GM19438 (cell line): ENCODE data around the gene EEA1.

ENCODE experiments used
- ATAC-seq: cut with Tn5 transposase; IDR thresholded peaks from one replicate; pipeline ENCODE4 v1.9.1; 2021; ENCODE audit warnings: low read depth; ENCODE audit not compliant: unreplicated experiment

Gene EEA1

GRCh38 chr12:92939116-92939515, 10.0 kb upstream of the EEA1 start:
- ATAC-seq: no peak

GRCh38 chr12:92938638-92939037, 9.5 kb upstream of the EEA1 start:
- ATAC-seq: no peak

- no peak for ATAC-seq
These were observed 8.9 kb upstream of the EEA1 start for GRCh38 chr12:92938018-92938417.

- ATAC-seq: no peak
These were observed 4.5 kb upstream of the EEA1 start for GRCh38 chr12:92933606-92934005.

- no peak for ATAC-seq
These were observed 1.3 kb upstream of the EEA1 start for GRCh38 chr12:92930421-92930820.

- ATAC-seq: no peak
These were observed 888 bp upstream of the EEA1 start for GRCh38 chr12:92929983-92930382.

- ATAC-seq: peak; percentile 13
These were observed 604 bp downstream of the EEA1 start for GRCh38 chr12:92928421-92928961.

- no peak for ATAC-seq
These were observed 1.4 kb downstream of the EEA1 start for GRCh38 chr12:92927436-92928281.

- ATAC-seq: no peak
These were observed 2.0 kb downstream of the EEA1 start for GRCh38 chr12:92927055-92927435.

GRCh38 chr12:92926549-92926948, 2.5 kb downstream of the EEA1 start:
- no peak for ATAC-seq

GRCh38 chr12:92921877-92922276, 7.2 kb downstream of the EEA1 start:
- no peak for ATAC-seq

GRCh38 chr12:92915365-92915764, 13.7 kb downstream of the EEA1 start:
- ATAC-seq: no peak

GRCh38 chr12:92914170-92914569, 14.9 kb downstream of the EEA1 start:
- ATAC-seq: no peak

- no peak for ATAC-seq
These were observed 16.4 kb downstream of the EEA1 start for GRCh38 chr12:92912672-92913071.

- ATAC-seq: no peak
These were observed 17.0 kb downstream of the EEA1 start for GRCh38 chr12:92912052-92912451.

GRCh38 chr12:92911339-92911738, 17.8 kb downstream of the EEA1 start:
- no peak for ATAC-seq

GRCh38 chr12:92908108-92908507, 21.0 kb downstream of the EEA1 start:
- no peak for ATAC-seq

GRCh38 chr12:92905811-92906554, 23.1 kb downstream of the EEA1 start:
- ATAC-seq: no peak

- no peak for ATAC-seq
These were observed 23.8 kb downstream of the EEA1 start for GRCh38 chr12:92905258-92905810.

- ATAC-seq: no peak
These were observed 28.2 kb downstream of the EEA1 start for GRCh38 chr12:92900941-92901340.

- no peak for ATAC-seq
These were observed 29.6 kb downstream of the EEA1 start for GRCh38 chr12:92899386-92900001.
